Adipose tissue (tissue), 3 donors: Measurements from ENCODE around the gene DCP1A. TPM values are rescaled to one million over a fixed set of nuclear protein-coding genes. Genes with fewer than 3 reads are reported as not detected.
"Not testable (repeated sequence)": the region's sequence is repeated elsewhere in the genome, so short reads cannot be mapped to it uniquely, and the experiment has no call there.

Experiments used
- H3K27ac ChIP-seq: one replicate; pipeline ENCODE4 v1.5.1; 2013; ENCODE audit warnings: low read depth, low read length
- WGBS, 3 donors: extraction: QIAGEN DNeasy Blood & Tissue Kit; methylation state at CpG; one replicate each; pipeline ENCODE4 v1.1.7; 2013; 5-methylcytosine and 5-hydroxymethylcytosine counted together
- polyA plus RNA-seq, 3 donors: library from polyadenylated mRNA; stranded (reverse); fragments of 200-250 nt; gene quantifications; one replicate each; pipeline ENCODE4 v1.2.3, GENCODE V29; 2013
- donor health status: healthy with polysubstance abuse.
- donor health status: Bipolar disorder and iron deficiency.
- donor health status: healthy.

DCP1A gene
- polyA plus RNA-seq, 3 donors, result 3.9 to 10.1 (median 6.9) TPM

- WGBS, 3 donors, result 90 to 94% (median 90%) methylated on average over 8 of the region's 8 CpGs
- H3K27ac ChIP-seq, result no peak overlapping the region
Measured at GRCh38 chr3:53282581-53282980, 64.8 kb downstream of the DCP1A start.

- no peak overlapping the region for H3K27ac ChIP-seq
- 77 to 90% (median 79%) methylated on average over 4 of the region's 4 CpGs for WGBS, 3 donors
Measured at GRCh38 chr3:53278667-53279066, 68.7 kb downstream of the DCP1A start.

GRCh38 chr3:53274938-53275605 lies 72.3 kb downstream of the DCP1A start:
- WGBS, 3 donors, result 39 to 46% (median 46%) methylated on average over 5 of the region's 5 CpGs
- H3K27ac ChIP-seq, result no peak overlapping the region

- no peak overlapping the region for H3K27ac ChIP-seq
- 80 to 84% (median 83%) methylated on average over 10 of the region's 10 CpGs for WGBS, 3 donors
Measured at GRCh38 chr3:53273146-53273670, 74.1 kb downstream of the DCP1A start.

GRCh38 chr3:53269888-53270880 lies 77.2 kb downstream of the DCP1A start:
- H3K27ac ChIP-seq, result no peak overlapping the region
- 33 to 38% (median 35%) methylated on average over 12 of the region's 12 CpGs for WGBS, 3 donors

GRCh38 chr3:53269193-53269592 lies 78.2 kb downstream of the DCP1A start:
- 85 to 92% (median 88%) methylated on average over 11 of the region's 11 CpGs for WGBS, 3 donors
- H3K27ac ChIP-seq, result not testable (repeated sequence)

GRCh38 chr3:53267766-53268165 lies 79.6 kb downstream of the DCP1A start:
- H3K27ac ChIP-seq, result no peak overlapping the region

- no peak overlapping the region for H3K27ac ChIP-seq
- 40 to 72% (median 66%) methylated on average over 3 of the region's 3 CpGs for WGBS, 3 donors
Measured at GRCh38 chr3:53264718-53265117, 82.6 kb downstream of the DCP1A start.

- WGBS, 3 donors, result 85 to 89% (median 88%) methylated on average over 4 of the region's 4 CpGs
- no peak overlapping the region for H3K27ac ChIP-seq
Measured at GRCh38 chr3:53263907-53264306, 83.4 kb downstream of the DCP1A start.

- WGBS, 3 donors, result 69 to 91% (median 80%) methylated on average over 5 of the region's 5 CpGs
- H3K27ac ChIP-seq, result no peak overlapping the region
Measured at GRCh38 chr3:53261712-53262111, 85.6 kb downstream of the DCP1A start.

- H3K27ac ChIP-seq, result no peak overlapping the region
- WGBS, 3 donors, result 70 to 76% (median 74%) methylated on average over 4 of the region's 4 CpGs
Measured at GRCh38 chr3:53260286-53260785, 87.0 kb downstream of the DCP1A start.

GRCh38 chr3:53259427-53260259 lies 87.7 kb downstream of the DCP1A start:
- H3K27ac ChIP-seq, result no peak overlapping the region
- 74 to 80% (median 75%) methylated on average over 9 of the region's 9 CpGs for WGBS, 3 donors

- no peak overlapping the region for H3K27ac ChIP-seq
- 80 to 85% (median 81%) methylated on average over 8 of the region's 8 CpGs for WGBS, 3 donors
Measured at GRCh38 chr3:53258600-53259426, 88.5 kb downstream of the DCP1A start.

- 86 to 98% (median 98%) methylated on average over 3 to 4 of the region's 4 CpGs for WGBS, 3 donors
- no peak overlapping the region for H3K27ac ChIP-seq
Measured at GRCh38 chr3:53257465-53257864, 89.9 kb downstream of the DCP1A start.

- 81 to 95% (median 91%) methylated on average over 5 of the region's 5 CpGs for WGBS, 3 donors
- no peak overlapping the region for H3K27ac ChIP-seq
Measured at GRCh38 chr3:53256704-53257055, 90.7 kb downstream of the DCP1A start.

GRCh38 chr3:53255775-53256703 lies 91.3 kb downstream of the DCP1A start, which contains the start of gene TKT:
Gene TKT, minus strand, starts transcription at chr3:53256022. Its CDS starts 80 bp downstream, at chr3:53255942.
- H3K27ac ChIP-seq, result no peak within 1 kb of the TSS
- WGBS, 3 donors, result 13 to 27% (median 13%) methylated on average over 31 to 65 of the region's 66 CpGs

- 0% methylated on average over 23 to 44 of the region's 44 CpGs for WGBS, 3 donors
- H3K27ac ChIP-seq, result no peak overlapping the region
Measured at GRCh38 chr3:53255423-53255774, 91.9 kb downstream of the DCP1A start.
